Measurements from ENCODE around the gene DYRK3. TPM values are rescaled to one million over a fixed set of nuclear protein-coding genes. Genes with fewer than 3 reads are reported as not detected.

Gene DYRK3
- total and polyA plus RNA-seq, 8 donors = 2.3 to 7.0 (median 3.8) TPM

- ATAC-seq = peak; percentile 77 to 87 (median 82)
- H3K27me3 ChIP-seq = no peaks in the 10 kb centered on the region
- H3K4me1 ChIP-seq = peaks cover 0 to 10% (median 0%) of the 10 kb centered on the region in 3 donors
- H3K36me3 ChIP-seq = no peaks in the 10 kb centered on the region
- H3K9me3 ChIP-seq = no peaks in the 10 kb centered on the region
- no peak for FAIRE-seq
- intact Hi-C loops (cut with DNase I) = no loop called here
- no peak overlapping the region for H3K4me3 ChIP-seq
- peak overlapping the region in 2 of 4 donors; percentile 55 for H3K27ac ChIP-seq
- peak in 4 of 6 donors; percentile 29 to 74 (median 56) for DNase-seq
- TF ChIP-seq CTCF (IDR thresholded peaks at IDR 0.05) = no peak
- 33 to 67% methylated on average over 1 of the region's 1 CpG for WGBS, 2 donors
Measured at GRCh38 chr1:206674745-206675175, 39.4 kb downstream of the DYRK3 start.

- H3K36me3 ChIP-seq = no peaks in the 10 kb centered on the region
- intact Hi-C loops (cut with DNase I) = no loop called here
- no peak for FAIRE-seq
- peaks cover 0 to 13% (median 0%) of the 10 kb centered on the region in 3 donors for H3K4me1 ChIP-seq
- DNase-seq = no peak
- no peaks in the 10 kb centered on the region for H3K9me3 ChIP-seq
- H3K27me3 ChIP-seq = no peaks in the 10 kb centered on the region
- no peak overlapping the region for H3K27ac ChIP-seq
- no peak overlapping the region for H3K4me3 ChIP-seq
- 83 to 89% methylated on average over 2 of the region's 2 CpGs for WGBS, 2 donors
- no peak for ATAC-seq
- TF ChIP-seq CTCF (IDR thresholded peaks at IDR 0.05) = no peak
Measured at GRCh38 chr1:206676499-206676898, 41.2 kb downstream of the DYRK3 start.

- intact Hi-C loops (cut with DNase I) = no loop called here
- DNase-seq = no peak
- FAIRE-seq = no peak
- no peak for ATAC-seq
- Histone ChIP-seq H3K9me3 (no peaks in the 10 kb centered on the region), H3K36me3 (no peaks in the 10 kb centered on the region), H3K4me1 (peaks cover 0 to 5% (median 0%) of the 10 kb centered on the region in 3 donors), H3K27ac (no peak overlapping the region), H3K4me3 (no peak overlapping the region), H3K27me3 (no peaks in the 10 kb centered on the region)
- 52 to 68% methylated on average over 3 of the region's 3 CpGs for WGBS, 2 donors
- no peak for TF ChIP-seq CTCF (IDR thresholded peaks at IDR 0.05)
Measured at GRCh38 chr1:206678490-206678889, 43.2 kb downstream of the DYRK3 start.

- TF ChIP-seq CTCF (IDR thresholded peaks at IDR 0.05) = no peak
- DNase-seq (no peak), ATAC-seq (peak in 1 of 4 donors; percentile 10), FAIRE-seq (no peak)
- Histone ChIP-seq H3K27ac (no peak overlapping the region), H3K9me3 (no peaks in the 10 kb centered on the region), H3K27me3 (no peaks in the 10 kb centered on the region), H3K4me1 (peaks cover 0 to 8% (median 0%) of the 10 kb centered on the region in 3 donors), H3K36me3 (no peaks in the 10 kb centered on the region), H3K4me3 (no peak overlapping the region)
- intact Hi-C loops (cut with DNase I) = no loop called here
- WGBS, 2 donors = 70 to 71% methylated on average over 5 of the region's 5 CpGs
Measured at GRCh38 chr1:206679738-206680211, 44.4 kb downstream of the DYRK3 start.

- 77 to 84% methylated on average over 4 of the region's 4 CpGs for WGBS, 2 donors
- Histone ChIP-seq H3K27ac (no peak overlapping the region), H3K4me3 (no peak overlapping the region), H3K27me3 (no peaks in the 10 kb centered on the region), H3K36me3 (no peaks in the 10 kb centered on the region), H3K4me1 (peaks cover 0 to 8% (median 0%) of the 10 kb centered on the region in 3 donors), H3K9me3 (no peaks in the 10 kb centered on the region)
- no peak for TF ChIP-seq CTCF (IDR thresholded peaks at IDR 0.05)
- no peak for ATAC-seq
- no peak for DNase-seq
- FAIRE-seq = no peak
- intact Hi-C loops (cut with DNase I) = no loop called here
Measured at GRCh38 chr1:206680279-206680678, 44.9 kb downstream of the DYRK3 start.

Measured in pancreas (tissue), 10 donors.